CD4-positive, alpha-beta T cell treated with Interleukin-21 for 1 hour (primary cell): ENCODE measurements around the gene CUEDC1.
"Not testable (repeated sequence)": the region's sequence is repeated elsewhere in the genome, so short reads cannot be mapped to it uniquely, and the experiment has no call there.

Source experiments
- DNase-seq: peaks from one replicate; pipeline ENCODE4 v3.0.0-alpha.2; 2020

The CUEDC1 gene

GRCh38 chr17:57937492-57937891 is 17.7 kb downstream of the CUEDC1 start:
- DNase-seq, result no peak

GRCh38 chr17:57935833-57936807 is 19.1 kb downstream of the CUEDC1 start:
- DNase-seq, result no peak

GRCh38 chr17:57931488-57932137 is 23.6 kb downstream of the CUEDC1 start:
- DNase-seq, result no peak

- DNase-seq, result no peak
These were observed 25.0 kb downstream of the CUEDC1 start for GRCh38 chr17:57930239-57930638.

GRCh38 chr17:57929386-57929785 is 25.8 kb downstream of the CUEDC1 start:
- no peak for DNase-seq

GRCh38 chr17:57928928-57929327 is 26.3 kb downstream of the CUEDC1 start:
- DNase-seq, result no peak

GRCh38 chr17:57927048-57927723 is 28.0 kb downstream of the CUEDC1 start:
- no peak for DNase-seq

GRCh38 chr17:57926723-57927047 is 28.5 kb downstream of the CUEDC1 start:
- DNase-seq, result no peak

- no peak for DNase-seq
These were observed 29.7 kb downstream of the CUEDC1 start for GRCh38 chr17:57925361-57925990.

- no peak for DNase-seq
These were observed 30.5 kb downstream of the CUEDC1 start for GRCh38 chr17:57924677-57925076.

- DNase-seq, result no peak
These were observed 31.9 kb downstream of the CUEDC1 start for GRCh38 chr17:57923182-57923872.

- not testable (repeated sequence) for DNase-seq
These were observed 32.5 kb downstream of the CUEDC1 start for GRCh38 chr17:57922745-57923144.

- DNase-seq, result no peak
These were observed 34.1 kb downstream of the CUEDC1 start for GRCh38 chr17:57920916-57921703.

GRCh38 chr17:57919918-57920317 is 35.3 kb downstream of the CUEDC1 start:
- DNase-seq, result no peak

- no peak for DNase-seq
These were observed 37.0 kb downstream of the CUEDC1 start for GRCh38 chr17:57918017-57918895.

- peak; percentile 35 for DNase-seq
These were observed 38.0 kb downstream of the CUEDC1 start for GRCh38 chr17:57916925-57917858.

GRCh38 chr17:57915985-57916757 is 39.0 kb downstream of the CUEDC1 start:
- no peak for DNase-seq

GRCh38 chr17:57915544-57915943 is 39.7 kb downstream of the CUEDC1 start:
- no peak for DNase-seq
